Esophagus squamous epithelium (tissue), 5 donors: Measurements from ENCODE around the gene NCF2. TPM values are rescaled to one million over a fixed set of nuclear protein-coding genes. Genes with fewer than 3 reads are reported as not detected.

Source experiments
- DNase-seq: peaks from one replicate; lab custom pipeline; 2025; lab: John Stamatoyannopoulos, UW
- H3K27ac ChIP-seq, 4 donors: fragments of 200-600 bp; sonication (generic); one replicate each; pipeline ENCODE4 v1.5.1; 2016 to 2019; ENCODE audit warnings: mild to moderate bottlenecking in 1 of 4
- H3K27me3 ChIP-seq, 4 donors: fragments of 200-600 bp; sonication (generic); 1 replicate in 3 of 4; 2 replicates in 1 of 4; pipeline versions ENCODE4 v1.5.1 to v1.6.0; 2017 to 2021; ENCODE audit warnings: antibody characterized with exemption in 1 of 4
- H3K36me3 ChIP-seq, 3 donors: fragments of 200-600 bp; sonication (generic); one replicate each; pipeline ENCODE4 v1.5.1; 2016 to 2019
- H3K4me1 ChIP-seq, 3 donors: fragments of 200-600 bp; sonication (generic); one replicate each; pipeline ENCODE4 v1.5.1; 2017 to 2019
- H3K4me3 ChIP-seq, 4 donors: fragments of 200-600 bp; sonication (generic); 1 replicate in 3 of 4; 2 replicates in 1 of 4; pipeline ENCODE4 v1.5.1; 2016 to 2019; ENCODE audit warnings: mild to moderate bottlenecking in 2 of 4, moderate library complexity in 1 of 4
- H3K9me3 ChIP-seq, 3 donors: fragments of 200-600 bp; sonication (generic); one replicate each; pipeline ENCODE4 v1.5.1; 2016 to 2019
- POLR2A ChIP-seq, 4 donors: fragments of 450-650 bp; IDR thresholded peaks; one replicate each; pipeline ENCODE4 v1.6.1; 2017; ENCODE audit warnings: antibody characterized with exemption in 4 of 4, mild to moderate bottlenecking in 4 of 4, moderate library complexity in 3 of 4
- WGBS, 2 donors: methylation state at CpG; one replicate each; pipeline ENCODE4 v1.1.5; 2018; 5-methylcytosine and 5-hydroxymethylcytosine counted together
- intact Hi-C: fragments of 100-400 bp; cut with DNase I; formaldehyde crosslinking; loops from one replicate; pipeline ENCODE4 v1.15.0; 2022
- total RNA-seq, 4 donors: library from RNA; depleted of rRNA; stranded (reverse); fragments of >200 nt; gene quantifications; one replicate each; pipeline ENCODE4 v1.1.0, GENCODE V29; 2016
- TF ChIP-seq, protein P1 (sequence below), 6 experiments: fragments of 450-650 bp in 4 of 6; fragments of 200-600 bp in 2 of 6; sonication (generic) in 2 of 6; IDR thresholded peaks; one replicate each; pipeline ENCODE4 v1.5.1; 2016 to 2019; ENCODE audit warnings: antibody characterized with exemption in 6 of 6, mild to moderate bottlenecking in 4 of 6, moderate library complexity in 4 of 6
- donor health status: DM: yes; HTN: yes; CAD: no.

Gene NCF2
- total RNA-seq, 4 donors from 2014 or later: 8.1 to 23.1 (median 14.3) TPM

DNA sequence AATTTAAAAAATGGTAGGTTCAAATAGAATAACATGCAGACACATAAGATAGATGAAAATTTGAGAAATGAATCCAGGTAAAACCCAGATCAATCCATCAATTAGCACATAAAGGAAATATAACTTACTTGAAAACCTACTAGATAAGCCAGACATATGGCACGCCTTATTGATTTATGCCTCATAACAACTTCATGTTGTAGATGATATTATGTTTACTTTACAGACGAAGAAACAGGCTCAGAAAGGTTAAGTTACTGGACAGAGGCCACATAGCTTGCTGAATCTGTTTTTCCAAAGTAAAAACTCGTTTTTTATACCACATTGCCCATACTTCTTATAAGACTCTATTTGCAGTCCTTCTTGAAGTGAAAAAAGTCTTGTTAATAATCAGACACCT is 22.1 kb upstream of the NCF2 start:
- DNase-seq: no peak
- 53 to 59% methylated on average over 3 of the region's 3 CpGs for WGBS, 2 donors
- Histone ChIP-seq H3K9me3 (no peaks in the 10 kb centered on the region), H3K27me3 (no peaks in the 10 kb centered on the region), H3K4me1 (peaks cover 0 to 28% (median 18%) of the 10 kb centered on the region in 3 donors), H3K4me3 (no peak overlapping the region), H3K27ac (no peak overlapping the region), H3K36me3 (no peaks in the 10 kb centered on the region)
- TF ChIP-seq, protein P1, sequence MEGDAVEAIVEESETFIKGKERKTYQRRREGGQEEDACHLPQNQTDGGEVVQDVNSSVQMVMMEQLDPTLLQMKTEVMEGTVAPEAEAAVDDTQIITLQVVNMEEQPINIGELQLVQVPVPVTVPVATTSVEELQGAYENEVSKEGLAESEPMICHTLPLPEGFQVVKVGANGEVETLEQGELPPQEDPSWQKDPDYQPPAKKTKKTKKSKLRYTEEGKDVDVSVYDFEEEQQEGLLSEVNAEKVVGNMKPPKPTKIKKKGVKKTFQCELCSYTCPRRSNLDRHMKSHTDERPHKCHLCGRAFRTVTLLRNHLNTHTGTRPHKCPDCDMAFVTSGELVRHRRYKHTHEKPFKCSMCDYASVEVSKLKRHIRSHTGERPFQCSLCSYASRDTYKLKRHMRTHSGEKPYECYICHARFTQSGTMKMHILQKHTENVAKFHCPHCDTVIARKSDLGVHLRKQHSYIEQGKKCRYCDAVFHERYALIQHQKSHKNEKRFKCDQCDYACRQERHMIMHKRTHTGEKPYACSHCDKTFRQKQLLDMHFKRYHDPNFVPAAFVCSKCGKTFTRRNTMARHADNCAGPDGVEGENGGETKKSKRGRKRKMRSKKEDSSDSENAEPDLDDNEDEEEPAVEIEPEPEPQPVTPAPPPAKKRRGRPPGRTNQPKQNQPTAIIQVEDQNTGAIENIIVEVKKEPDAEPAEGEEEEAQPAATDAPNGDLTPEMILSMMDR (IDR thresholded peaks at IDR 0.05): no peak
- no peak for TF ChIP-seq POLR2A (IDR thresholded peaks at IDR 0.05)
- intact Hi-C loops: no loop called here

DNA sequence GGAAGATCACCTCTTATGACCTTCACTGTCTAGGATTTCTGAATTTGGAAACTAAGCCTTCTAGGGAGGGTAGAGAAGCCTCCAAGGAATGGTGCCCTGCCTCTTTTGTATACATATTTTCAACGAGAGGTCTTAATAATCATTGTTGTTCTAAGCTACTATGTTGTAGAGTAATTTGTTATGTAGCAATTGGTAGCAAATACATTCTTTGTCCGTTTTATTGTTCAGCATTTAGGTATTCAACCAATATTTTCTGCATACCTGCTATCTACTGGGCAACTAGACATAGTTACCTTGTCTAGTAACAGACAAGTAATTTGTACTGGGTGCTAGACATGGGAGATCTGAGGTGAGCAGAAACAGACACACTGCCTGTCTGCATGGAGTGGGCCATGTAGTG is 20.8 kb upstream of the NCF2 start:
- Histone ChIP-seq H3K36me3 (no peaks in the 10 kb centered on the region), H3K4me3 (no peak overlapping the region), H3K27ac (no peak overlapping the region), H3K27me3 (no peaks in the 10 kb centered on the region), H3K9me3 (no peaks in the 10 kb centered on the region), H3K4me1 (peaks cover 0 to 28% (median 18%) of the 10 kb centered on the region in 3 donors)
- intact Hi-C loops: no loop called here
- WGBS, 2 donors: 50 to 54% methylated on average over 2 of the region's 2 CpGs
- no peak for DNase-seq
- TF ChIP-seq, protein P1 (IDR thresholded peaks at IDR 0.05): no peak
- TF ChIP-seq POLR2A (IDR thresholded peaks at IDR 0.05): no peak

DNA sequence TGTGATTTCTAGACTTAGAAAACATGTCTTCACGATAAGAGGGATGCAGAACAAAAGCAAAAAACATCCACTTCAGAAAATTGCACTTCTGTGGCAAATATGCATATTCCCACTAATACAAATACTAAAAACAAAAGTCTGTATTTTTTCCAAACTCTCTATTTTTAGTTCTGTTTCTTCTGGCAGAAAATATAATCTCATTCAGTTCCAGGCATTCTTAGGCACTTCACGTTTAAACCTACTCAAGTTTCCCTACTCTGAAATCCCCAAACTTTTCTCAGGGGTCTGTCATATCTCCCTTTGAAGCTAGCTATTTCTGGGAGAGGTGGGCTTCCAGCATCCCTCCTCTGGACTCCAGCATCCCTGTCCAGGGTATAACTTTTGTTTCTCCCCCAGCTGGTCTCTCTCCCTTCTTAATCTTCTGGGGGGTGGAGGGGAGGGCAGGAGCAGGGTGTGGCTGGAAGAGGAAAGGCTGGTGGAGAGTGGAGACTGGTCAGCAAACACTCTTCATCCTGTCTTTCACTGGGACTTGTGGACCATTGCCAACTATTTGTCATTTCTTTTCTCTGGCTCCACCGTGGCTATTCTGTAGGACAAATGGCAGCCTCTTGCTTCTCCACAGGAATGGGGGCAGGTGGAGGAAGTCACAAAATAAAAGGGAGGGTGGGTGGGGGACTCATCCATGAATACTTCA is 19.6 kb upstream of the NCF2 start:
- 36 to 39% methylated on average over 3 of the region's 3 CpGs for WGBS, 2 donors
- Histone ChIP-seq H3K4me3 (no peak overlapping the region), H3K4me1 (peaks cover 0 to 28% (median 18%) of the 10 kb centered on the region in 3 donors), H3K9me3 (no peaks in the 10 kb centered on the region), H3K27me3 (no peaks in the 10 kb centered on the region), H3K27ac (peak overlapping the region; percentile 9 to 73 (median 52)), H3K36me3 (no peaks in the 10 kb centered on the region)
- no peak for TF ChIP-seq POLR2A (IDR thresholded peaks at IDR 0.05)
- TF ChIP-seq, protein P1 (IDR thresholded peaks at IDR 0.05): no peak
- intact Hi-C loops: no loop called here
- DNase-seq: no peak

DNA sequence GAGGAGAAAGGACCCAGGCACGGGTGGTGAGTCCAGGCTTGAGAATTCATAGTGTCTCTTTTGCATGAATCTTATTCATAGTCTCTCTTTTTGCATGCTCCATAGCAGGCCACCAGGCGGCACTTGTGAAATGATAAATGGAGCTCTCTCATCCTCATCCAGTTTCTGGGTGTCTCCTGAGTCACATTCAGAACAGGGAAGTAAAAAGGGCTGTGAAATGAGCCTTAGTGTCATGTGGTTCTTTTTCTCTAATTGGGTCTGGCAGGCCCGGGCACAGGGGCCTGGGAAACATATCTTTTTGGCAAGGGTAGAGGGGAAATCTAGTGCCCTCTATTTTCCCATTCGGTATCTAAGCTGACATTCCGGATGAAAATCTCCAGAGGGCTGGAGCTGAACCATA is 19.1 kb upstream of the NCF2 start:
- no peak for DNase-seq
- H3K9me3 ChIP-seq: no peaks in the 10 kb centered on the region
- no peak overlapping the region for H3K4me3 ChIP-seq
- TF ChIP-seq, protein P1 (IDR thresholded peaks at IDR 0.05): peak in 5 of 6 experiments; percentile 43 to 74 (median 53)
- no peak for TF ChIP-seq POLR2A (IDR thresholded peaks at IDR 0.05)
- peak overlapping the region; percentile 9 to 71 (median 40) for H3K27ac ChIP-seq
- H3K36me3 ChIP-seq: no peaks in the 10 kb centered on the region
- no peaks in the 10 kb centered on the region for H3K27me3 ChIP-seq
- H3K4me1 ChIP-seq: peaks cover 0 to 28% (median 18%) of the 10 kb centered on the region in 3 donors
- 28 to 53% methylated on average over 5 of the region's 5 CpGs for WGBS, 2 donors
- intact Hi-C loops: no loop called here

DNA sequence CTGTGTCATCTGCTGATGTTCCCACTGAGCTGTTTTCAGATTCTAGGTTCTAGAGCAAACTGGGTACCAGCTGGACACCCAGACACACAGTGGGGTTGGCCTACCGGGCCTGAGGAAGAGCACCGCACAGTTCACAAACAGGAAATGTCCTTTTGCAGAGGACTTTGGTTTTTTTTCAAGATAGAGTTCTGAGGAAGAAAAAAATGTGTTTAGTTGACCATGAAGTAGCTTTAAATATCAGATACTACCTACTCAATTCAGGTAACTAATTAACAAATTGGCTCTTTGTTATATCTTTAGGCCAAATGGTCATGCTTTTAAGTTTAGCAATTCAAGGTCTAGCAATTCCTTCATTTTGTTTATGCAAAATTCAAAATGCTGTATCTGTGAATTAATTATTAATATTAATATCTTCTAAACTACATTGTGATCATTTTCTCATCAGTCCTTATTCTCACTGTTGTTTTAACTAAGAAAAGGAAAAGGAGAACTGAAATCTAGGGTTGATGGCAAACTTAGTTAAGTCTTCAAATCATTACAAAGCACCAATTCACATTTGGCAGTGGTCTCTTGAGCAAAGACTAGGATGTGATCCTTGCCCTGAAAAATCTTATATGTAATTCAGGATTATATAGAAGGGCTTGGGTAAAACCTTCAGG is 17.2 kb upstream of the NCF2 start:
- WGBS, 2 donors: 38 to 84% methylated on average over 2 of the region's 2 CpGs
- intact Hi-C loops: no loop called here
- no peak overlapping the region for H3K27ac ChIP-seq

More for the DNA sequence above, 17.2 kb upstream of the NCF2 start:
- no peak for TF ChIP-seq POLR2A (IDR thresholded peaks at IDR 0.05)
- TF ChIP-seq, protein P1 (IDR thresholded peaks at IDR 0.05): no peak
- H3K4me3 ChIP-seq: no peak overlapping the region
- H3K9me3 ChIP-seq: no peaks in the 10 kb centered on the region
- H3K4me1 ChIP-seq: peaks cover 0 to 28% (median 18%) of the 10 kb centered on the region in 3 donors
- no peaks in the 10 kb centered on the region for H3K36me3 ChIP-seq
- no peaks in the 10 kb centered on the region for H3K27me3 ChIP-seq
- no peak for DNase-seq
